HG03432 (cell line): ENCODE measurements around the gene VSTM2L.

Experiments used
- ATAC-seq: cut with Tn5 transposase; IDR thresholded peaks from one replicate; pipeline ENCODE4 v1.9.1; 2021; ENCODE audit warnings: mild to moderate bottlenecking, moderate library complexity; ENCODE audit not compliant: unreplicated experiment

Gene VSTM2L

DNA sequence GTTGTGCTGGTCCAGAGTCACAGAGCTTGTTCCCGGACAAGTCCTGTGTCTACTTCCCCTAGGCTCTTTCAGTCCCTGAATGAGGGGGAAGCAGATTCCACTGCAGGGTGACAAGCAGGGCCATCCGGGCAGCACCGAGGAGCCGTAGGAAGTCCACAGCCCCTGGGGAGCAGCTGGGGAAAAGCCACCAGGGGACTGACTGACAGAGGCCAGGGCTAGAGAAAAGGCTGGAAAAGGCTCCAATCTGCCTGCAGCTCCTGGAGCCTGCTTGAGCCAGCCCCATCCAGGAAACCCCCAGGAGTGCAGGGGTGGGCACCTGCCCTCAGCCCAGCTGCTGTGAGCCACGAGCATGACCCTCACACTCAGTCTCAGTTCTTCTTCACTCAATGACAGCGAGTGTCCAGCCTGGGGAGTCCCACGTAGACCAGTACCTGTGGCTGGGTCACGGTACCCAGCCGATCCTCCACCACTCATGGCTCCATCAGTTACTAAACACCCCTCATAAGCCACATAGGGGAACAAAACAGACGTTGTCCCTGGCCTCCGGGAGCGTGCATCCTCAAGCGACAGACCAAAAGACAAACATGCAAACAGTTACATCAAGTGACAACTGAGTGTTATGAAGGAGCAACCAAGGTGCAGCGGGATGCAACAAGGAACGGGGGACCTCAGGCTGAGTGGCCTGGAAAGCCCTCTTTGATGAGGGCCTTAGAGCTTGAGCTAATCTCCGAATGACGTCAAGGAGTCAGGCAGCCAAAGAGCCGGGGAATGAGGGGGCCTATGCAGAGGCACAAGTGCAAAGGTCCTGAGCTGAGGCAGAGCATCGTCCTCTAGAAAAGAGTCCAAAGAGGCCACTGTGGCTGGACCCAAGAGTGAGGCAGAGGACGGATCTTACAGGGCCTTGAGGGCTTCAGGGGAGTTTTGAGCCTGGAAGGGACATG is 24.8 kb upstream of the VSTM2L start:
- ATAC-seq = no peak

DNA sequence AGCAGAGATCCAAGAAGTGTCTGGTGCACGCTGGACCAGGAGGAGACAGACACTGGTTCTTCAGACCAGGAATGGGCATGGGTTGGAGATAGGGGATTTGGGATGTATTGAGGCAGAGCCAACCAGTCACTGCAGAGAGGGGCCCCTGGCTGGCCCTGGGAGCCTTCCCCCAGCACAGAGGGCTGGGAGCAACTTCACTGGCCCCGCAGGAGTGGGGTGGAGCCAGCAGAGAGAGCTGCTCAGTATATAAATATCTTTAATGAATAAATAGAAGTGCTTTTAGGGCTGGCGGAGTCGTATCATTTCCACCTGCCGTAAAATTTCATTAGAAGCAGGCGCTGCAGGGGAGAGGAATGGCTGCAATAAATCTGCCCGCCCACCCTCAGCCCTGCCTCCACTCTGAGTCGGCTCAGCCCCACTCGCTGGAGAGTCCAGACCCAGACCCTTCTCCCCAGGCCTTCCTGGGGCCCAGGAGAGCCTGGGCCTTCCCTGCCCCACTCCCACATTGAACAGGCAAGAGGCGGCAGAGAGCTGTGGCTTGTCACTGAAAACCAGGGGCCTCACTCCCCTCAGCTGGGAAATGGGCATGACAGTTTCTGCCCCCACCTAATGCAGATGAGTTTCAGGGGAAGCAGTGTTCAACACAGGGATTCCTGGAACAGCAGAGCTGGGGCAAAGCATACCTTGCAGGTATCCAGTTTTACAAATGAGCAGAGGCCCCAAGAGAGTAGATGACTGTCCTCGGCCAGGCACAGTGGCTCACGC is 23.9 kb upstream of the VSTM2L start:
- no peak for ATAC-seq

DNA sequence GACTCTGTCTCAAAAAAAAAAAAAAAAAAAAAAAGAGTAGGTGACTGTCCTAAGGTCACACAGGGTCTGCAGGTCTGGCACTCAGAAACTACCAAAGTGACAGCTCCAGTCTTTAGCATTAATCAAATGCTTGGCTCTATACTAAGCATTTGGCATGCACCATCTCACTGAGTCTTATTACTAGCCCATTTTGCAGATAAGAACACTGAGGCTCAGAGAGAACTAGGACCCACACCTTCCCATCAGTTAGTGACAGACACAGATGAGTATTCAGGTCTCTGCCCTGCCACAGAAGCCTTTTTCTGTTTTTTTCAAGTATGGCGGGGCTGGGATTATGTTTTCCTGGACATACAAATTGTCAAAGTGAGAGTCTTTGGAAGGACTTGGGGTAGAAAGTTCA is 23.1 kb upstream of the VSTM2L start:
- ATAC-seq = no peak

DNA sequence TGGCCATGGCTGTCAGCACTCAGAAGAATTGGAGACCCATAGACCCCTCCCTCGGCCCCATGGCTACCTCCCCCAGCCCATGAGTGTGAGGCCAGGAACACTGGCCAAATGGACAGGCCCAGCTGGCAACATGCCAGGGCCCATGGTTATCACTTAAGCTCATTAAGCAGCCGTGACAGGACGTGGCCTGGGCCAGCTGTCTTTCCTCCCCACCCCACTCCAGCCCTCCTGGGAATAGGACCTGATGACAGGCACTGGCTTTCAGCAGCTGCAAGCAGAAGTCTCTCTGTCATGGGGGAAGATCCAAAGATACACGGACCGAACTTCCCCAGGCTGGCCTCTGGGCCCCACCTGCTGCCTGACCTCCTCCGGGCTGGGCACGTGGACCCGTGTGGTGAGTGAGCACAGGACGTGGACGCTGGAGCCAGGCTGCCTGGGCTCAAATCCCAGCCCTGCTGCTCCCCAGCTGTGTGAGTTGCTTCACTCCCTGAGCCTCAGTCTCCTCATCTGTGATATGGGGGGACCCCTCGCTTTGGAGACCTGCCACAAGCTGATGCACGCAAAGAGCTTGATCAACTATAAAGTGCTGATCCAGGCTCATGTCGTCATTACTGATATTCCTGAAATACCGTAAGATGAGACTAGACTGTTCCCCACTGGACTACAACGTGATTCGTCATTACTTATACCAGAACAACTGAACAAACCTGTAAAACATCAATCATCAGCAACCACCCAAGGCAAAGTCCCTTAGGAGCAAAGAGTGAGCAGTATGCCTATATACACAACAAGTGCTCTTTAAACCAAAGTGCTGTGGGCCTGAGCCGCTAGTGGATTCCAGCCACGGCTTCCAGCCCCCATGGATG is 22.0 kb upstream of the VSTM2L start:
- no peak for ATAC-seq

DNA sequence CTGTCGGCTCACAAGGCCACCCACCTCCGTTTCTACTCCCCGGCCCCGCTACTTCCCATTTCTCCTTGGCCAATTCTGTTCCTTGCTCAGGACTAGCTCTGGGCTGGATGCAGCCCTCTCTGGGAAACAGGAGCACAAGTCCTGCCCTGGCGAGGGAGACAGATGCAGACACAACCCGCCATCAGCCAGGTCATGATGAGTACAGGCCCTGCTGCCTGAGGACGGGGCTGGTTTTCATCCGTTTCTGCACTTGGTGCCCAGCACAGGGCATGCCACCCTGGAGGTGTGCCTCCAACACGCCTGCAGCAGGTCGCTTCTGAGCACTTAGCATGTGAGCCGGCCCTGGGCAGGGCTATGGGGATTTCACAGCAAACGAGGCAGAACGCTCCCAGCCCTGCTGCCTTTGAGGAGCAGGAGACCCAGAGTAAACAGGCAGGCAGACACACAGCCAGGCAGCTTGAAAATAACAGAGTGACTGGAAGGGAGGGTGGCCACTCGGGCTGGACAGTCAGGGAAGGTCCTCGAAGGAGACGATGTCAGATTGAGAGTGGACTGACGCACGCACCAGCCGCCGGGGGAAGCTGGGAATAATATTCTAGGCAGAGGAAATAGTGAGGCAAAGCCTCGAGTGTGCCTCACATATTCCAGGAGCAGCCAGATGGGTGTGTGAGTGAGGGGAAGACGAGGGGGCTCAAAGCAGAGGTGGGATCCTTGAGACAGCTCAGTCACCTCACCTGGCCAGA is 21.2 kb upstream of the VSTM2L start:
- ATAC-seq = no peak

DNA sequence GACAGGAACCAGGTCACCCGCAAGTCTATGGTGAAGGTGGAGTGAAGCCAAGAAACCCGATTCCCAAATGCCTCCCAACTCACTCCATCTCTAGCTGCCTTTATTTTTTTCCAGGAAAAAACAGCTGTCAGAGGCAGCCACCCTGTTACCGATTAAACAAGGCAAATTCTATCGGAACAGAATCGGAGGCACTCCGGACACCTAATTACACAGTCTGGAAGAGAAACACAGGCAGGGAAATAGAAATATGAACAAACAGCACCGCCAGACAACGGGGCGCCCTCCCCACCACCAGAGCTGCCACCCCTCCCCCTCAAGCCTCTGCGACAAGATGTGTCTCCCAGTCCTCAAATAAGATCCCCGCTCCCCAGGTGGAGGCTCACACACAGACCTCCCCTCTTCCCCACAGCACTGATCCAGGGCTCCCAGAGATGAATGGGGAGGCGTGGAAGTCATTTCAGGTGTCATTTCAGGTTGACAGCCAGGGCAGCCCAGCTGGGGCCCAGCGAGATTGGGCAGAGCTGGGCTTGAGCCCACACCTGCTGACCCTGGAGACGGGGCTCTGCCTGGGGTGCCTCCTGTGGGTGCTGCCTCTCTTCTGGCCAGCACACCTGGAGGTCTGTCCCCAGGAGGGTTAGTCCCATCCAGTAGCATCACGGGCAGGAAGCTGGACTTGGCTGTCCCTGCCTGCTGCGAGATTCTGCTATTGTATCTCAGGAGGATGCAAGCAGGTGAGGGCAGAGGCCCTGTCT is 19.8 kb upstream of the VSTM2L start:
- ATAC-seq = no peak

DNA sequence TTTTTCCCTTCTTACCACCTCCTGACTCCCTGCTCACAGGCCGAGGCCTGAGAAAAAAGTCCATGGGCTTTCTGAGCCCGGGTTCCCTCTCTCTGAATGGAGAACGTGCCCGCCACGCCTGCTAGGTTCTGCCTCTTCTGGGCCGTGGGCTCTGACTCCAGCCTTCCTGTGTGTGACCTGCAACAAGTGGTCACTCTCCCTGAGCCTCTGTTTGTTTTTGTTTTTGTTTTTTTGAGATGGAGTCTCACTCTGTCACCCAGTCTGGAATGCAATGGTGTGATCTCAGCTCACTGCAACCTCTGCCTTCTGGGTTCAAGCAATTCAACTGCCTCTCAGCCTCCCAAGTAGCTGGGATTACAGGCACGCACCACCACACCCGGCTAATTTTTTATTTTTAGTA is 17.9 kb upstream of the VSTM2L start:
- ATAC-seq = no peak

DNA sequence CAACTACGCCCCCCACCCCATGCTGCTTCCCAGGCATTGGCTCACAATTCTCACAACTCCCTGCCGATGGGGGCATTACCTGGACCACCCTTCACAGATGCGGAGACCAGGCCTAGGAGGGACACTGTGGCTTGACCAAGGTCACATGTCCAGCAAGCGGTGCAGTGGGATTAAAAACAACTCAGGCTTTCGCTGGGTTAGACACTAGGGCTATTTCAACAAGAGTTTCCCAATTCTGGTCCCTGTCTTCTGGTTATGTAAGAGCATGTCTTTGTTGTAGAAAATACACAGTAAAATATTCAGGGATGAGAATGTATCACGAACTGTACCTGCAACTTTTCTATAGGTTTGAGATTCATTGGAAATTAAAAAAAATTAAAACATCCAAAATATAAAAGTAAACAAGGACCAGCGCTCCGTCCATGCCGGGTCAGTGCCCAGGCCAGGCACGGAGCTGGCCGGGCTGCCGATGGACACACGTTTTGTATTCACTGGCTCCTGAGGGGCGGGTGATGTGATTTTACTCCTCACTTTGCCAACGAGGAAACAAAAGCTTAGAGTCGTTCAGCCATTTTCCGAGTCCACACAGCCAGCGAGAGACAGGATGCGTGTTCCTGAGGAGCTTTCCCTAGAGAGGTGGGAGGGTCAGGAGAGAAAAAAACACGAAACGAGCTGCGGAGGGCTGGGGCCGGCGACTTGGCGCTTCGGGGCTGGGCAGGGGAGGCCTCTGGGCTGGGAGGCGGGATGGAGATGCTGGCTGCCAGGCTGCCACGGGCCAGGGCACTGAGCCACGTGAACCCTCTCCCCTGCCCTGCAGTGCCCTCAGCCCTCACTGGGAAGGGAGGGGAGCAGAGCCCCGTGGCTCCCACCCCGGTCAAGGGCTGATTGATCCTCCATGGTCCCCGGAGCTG is 17.1 kb upstream of the VSTM2L start:
- no peak for ATAC-seq

DNA sequence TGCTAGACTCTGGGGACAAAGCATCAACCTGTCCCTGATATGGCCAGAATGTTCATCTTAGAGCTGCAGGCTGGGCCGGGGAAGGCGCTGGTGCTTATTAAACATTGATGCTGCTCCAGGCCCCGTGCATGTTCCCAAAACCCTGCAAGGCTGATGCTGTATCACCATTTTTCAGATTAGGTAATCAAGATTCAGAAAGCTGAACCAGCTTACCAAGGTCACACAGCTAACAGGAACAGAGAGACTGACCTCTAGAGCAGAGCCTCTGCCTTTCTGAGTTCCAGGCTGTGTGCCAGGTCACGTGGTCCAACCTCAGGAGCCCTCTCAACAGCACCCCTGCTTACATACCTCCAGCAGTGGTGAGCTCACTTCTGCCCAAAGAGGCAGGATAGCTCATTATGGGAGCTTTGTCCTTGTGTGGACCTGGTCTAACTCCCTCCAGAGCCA is 16.1 kb upstream of the VSTM2L start:
- no peak for ATAC-seq

DNA sequence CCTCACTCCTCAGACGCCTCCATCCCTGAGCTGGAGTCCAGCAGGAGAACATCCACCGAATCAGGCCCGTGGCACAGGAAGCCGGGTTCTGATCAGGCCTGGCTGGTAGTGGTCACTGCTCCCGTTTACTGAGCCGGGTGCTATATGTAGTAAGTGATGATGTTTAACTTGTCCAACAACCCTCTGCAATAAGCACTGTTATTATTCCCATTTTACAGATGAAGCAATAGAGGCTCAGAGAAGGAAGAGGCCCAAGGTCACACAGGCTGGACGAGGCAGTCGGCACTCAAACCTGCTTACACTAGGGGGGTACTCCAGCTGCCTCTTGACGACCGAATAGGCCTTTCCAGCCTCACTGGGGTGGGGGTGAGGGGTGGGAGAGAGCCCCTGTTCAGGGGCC is 14.3 kb upstream of the VSTM2L start:
- no peak for ATAC-seq

DNA sequence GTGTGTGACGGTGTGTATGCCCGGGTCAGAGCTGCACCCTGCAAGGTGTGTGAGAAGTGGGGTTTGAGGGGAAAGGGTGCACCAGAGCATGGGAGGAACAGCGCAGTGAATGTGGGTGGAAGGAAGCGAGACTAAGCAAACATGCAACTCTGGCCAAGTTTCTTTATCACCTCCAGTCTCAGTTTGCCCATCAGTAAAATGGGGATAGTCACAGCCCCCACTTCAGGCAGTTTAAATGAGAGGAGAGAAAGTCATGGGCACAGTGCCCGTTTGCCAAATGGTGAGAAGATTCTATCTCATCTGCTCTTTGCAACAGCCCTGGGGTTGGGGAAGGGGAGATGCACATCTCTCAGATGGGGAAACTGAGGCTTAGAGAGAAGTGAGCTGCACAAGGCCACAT is 12.8 kb upstream of the VSTM2L start:
- ATAC-seq = no peak

DNA sequence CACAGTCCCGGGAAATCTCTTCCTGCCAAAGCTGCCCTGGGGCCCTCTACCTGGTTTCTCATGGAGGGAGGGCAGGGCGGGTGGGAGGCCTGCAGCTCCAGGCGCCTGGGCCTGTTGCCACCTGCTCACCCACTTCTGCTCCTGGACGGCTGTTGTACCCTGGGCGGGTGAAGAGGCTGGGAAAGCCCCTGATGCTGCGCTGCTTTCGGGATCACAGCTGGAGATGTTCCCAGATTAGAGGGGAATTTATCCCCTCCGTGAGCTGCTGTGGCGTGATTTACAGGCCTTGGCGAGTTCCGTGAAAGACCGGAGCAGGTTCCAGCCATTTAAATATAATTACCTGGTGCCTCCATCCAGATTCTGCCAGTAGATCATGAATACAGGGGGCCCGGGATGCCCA is 12.3 kb upstream of the VSTM2L start:
- ATAC-seq = no peak

DNA sequence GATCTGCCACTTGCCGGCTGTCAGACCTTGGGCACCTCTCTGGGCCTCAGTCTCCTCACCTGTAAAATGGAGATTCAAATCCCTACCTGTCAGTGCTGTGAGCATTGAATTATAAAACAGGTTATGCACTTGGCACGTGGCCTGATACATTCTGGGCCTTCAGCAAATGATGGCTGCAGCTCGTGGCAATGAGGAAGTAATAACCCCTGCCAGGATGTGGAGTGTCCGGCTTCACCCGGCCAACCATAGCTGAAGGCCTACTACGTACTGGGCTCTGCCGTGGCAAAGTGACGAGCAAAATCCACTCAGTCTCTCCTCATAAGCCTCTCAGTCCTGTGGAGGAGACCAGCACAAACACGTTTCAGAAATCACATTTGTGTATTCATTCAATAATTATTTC is 10.9 kb upstream of the VSTM2L start:
- no peak for ATAC-seq

DNA sequence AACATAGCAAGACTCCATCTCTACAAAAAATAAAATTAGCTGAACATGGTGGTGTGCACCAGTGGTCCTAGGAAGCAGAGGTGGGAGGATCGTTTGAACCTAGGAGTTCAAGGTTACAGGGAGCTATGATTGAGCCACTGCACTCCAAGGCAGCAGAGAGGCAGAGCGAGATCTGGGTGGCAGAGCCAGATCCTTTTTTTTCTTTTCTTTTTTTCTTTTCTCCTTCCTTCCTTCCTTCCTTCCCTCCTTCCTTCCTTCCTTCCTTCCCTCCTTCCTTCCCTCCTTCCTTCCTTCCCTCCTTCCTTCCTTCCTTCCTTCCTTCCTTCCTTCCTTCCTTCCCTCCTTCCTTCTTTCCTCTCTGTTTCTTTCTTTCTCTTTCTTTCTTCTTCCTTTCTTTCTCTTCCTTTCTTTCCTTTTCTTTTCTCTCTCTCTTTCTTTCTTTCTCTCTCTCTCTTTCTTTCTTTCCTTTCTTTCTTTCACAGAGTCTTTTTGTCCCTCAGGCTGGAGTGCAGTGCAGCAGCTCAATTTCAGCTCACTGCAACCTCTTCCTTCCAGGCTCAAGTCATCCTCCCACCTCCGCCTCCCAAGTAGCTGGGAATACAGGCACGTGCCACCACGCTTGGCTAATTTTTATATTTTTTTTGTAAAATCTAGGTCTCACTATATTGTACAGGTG is 9.2 kb upstream of the VSTM2L start:
- ATAC-seq = no peak

DNA sequence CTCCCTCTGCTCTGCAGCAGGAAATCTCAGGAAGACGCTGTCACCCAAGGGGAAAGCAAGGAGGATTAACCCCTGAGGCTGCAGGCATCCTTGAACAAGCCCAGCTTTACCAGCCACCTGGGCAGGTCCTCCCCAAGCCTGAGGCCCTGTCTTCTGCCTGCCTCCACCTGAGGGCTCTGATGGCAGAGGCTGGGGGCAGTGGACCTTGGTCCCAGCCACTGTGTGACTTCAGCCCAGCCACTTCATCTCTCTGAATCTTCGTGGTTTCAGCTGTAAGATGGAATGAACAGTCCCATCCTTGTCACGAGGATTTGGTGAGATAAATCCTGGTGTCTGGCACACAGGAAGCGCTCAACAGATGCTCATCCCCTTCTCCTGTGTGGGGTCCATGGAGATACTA is 8.5 kb upstream of the VSTM2L start:
- no peak for ATAC-seq

DNA sequence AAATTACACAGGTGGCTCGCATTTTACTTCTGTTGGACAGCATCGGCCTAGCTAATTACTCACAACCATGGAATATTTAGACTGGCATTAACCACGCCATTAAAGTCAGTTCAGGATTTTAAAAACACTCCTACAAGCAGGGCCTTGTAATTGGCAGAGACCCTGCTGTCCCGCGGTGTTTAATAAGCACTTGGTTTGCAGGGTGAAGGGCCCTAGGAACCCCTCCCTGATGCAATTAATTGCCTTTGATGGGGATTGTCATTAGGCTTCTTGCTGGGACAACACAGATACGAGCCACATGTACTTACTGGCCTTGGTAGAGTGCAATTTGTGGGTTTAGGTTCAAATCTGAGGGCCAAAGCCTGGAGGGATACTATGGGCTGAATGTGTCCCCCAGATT is 7.8 kb upstream of the VSTM2L start:
- ATAC-seq = no peak

DNA sequence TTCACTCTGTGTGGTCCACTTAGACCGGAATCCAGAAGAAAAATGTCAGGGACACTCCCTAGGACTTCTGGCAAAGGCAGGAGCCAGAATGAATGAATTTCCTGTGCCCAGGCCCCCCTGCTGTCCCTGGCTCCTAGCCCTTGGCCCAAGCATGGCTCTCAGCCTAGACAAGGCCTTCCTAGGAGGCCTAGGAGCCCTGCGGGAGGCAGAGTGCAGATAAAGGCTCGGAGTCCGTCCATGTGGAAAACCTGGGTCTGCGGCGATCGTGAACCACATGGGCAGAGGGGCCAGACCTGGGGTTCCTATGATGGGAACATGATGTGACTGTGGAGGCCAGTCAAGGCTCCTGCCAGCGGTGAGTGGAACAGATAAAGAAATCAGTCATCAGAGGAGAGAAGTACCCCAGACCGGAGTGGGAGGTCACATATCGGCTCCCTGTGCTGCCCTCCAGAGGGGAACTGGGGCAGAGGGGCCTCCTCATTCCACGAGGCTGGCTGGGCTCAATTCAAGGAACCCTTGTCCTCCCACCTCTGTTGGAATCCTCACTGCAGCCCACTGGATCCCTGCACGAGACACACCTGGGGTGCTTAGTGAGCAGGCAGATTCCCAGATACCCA is 5.9 kb upstream of the VSTM2L start:
- ATAC-seq = no peak
